Hepatocyte (in vitro differentiated cells): ENCODE results near the gene SLC35F5.

Experiments used
- EZH2 ChIP-seq: fragments of 200-600 bp; sonication (generic); IDR thresholded peaks from 2 replicates; pipeline ENCODE4 v1.6.1; 2016; ENCODE audit warnings: antibody characterized with exemption, mild to moderate bottlenecking, borderline replicate concordance
- TF ChIP-seq, protein P1 (sequence below): fragments of 200-600 bp; sonication (generic); IDR thresholded peaks from 2 replicates; pipeline ENCODE4 v1.5.1; 2016; ENCODE audit warnings: antibody characterized with exemption, mild to moderate bottlenecking; ENCODE audit not compliant: poor library complexity

GRCh38 chr2:113679457-113679856, 77.0 kb downstream of the SLC35F5 start:
- TF ChIP-seq, protein P1, sequence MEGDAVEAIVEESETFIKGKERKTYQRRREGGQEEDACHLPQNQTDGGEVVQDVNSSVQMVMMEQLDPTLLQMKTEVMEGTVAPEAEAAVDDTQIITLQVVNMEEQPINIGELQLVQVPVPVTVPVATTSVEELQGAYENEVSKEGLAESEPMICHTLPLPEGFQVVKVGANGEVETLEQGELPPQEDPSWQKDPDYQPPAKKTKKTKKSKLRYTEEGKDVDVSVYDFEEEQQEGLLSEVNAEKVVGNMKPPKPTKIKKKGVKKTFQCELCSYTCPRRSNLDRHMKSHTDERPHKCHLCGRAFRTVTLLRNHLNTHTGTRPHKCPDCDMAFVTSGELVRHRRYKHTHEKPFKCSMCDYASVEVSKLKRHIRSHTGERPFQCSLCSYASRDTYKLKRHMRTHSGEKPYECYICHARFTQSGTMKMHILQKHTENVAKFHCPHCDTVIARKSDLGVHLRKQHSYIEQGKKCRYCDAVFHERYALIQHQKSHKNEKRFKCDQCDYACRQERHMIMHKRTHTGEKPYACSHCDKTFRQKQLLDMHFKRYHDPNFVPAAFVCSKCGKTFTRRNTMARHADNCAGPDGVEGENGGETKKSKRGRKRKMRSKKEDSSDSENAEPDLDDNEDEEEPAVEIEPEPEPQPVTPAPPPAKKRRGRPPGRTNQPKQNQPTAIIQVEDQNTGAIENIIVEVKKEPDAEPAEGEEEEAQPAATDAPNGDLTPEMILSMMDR = no peak
- no peak for TF ChIP-seq EZH2
